SH-SY5Y (cell line): ENCODE results near the gene UCN2.

Experiments
- GATA2 ChIP-seq: IDR thresholded peaks from 2 replicates; pipeline ENCODE4 v1.6.1; 2011; ENCODE audit warnings: mild to moderate bottlenecking, low read depth, low read length
- GATA3 ChIP-seq: IDR thresholded peaks from 2 replicates; pipeline ENCODE4 v1.6.1; 2011; ENCODE audit warnings: low read depth, mild to moderate bottlenecking, low read length, moderate library complexity

Gene UCN2

GRCh38 chr3:48546203-48546829, 17.3 kb downstream of the UCN2 start:
- no peak for TF ChIP-seq GATA3

- TF ChIP-seq GATA3 = no peak
- no peak for TF ChIP-seq GATA2
Measured at GRCh38 chr3:48544141-48544540, 19.4 kb downstream of the UCN2 start.

- TF ChIP-seq GATA2 = no peak
Measured at GRCh38 chr3:48543271-48543866, 20.2 kb downstream of the UCN2 start.

GRCh38 chr3:48538451-48538850, 25.1 kb downstream of the UCN2 start:
- no peak for TF ChIP-seq GATA3
- TF ChIP-seq GATA2 = no peak

GRCh38 chr3:48536785-48537184, 26.8 kb downstream of the UCN2 start:
- no peak for TF ChIP-seq GATA3
- no peak for TF ChIP-seq GATA2

- no peak for TF ChIP-seq GATA2
- TF ChIP-seq GATA3 = no peak
Measured at GRCh38 chr3:48536116-48536515, 27.5 kb downstream of the UCN2 start.

- TF ChIP-seq GATA2 (no peak), GATA3 (no peak)
Measured at GRCh38 chr3:48535578-48535977, 28.0 kb downstream of the UCN2 start.

- TF ChIP-seq GATA2 (no peak), GATA3 (no peak)
Measured at GRCh38 chr3:48532977-48533337, 30.6 kb downstream of the UCN2 start.

- TF ChIP-seq GATA3 = no peak
- no peak for TF ChIP-seq GATA2
Measured at GRCh38 chr3:48532271-48532976, 31.2 kb downstream of the UCN2 start.

GRCh38 chr3:48528754-48529153, 34.8 kb downstream of the UCN2 start:
- TF ChIP-seq GATA2 = no peak

GRCh38 chr3:48528048-48528447, 35.5 kb downstream of the UCN2 start:
- TF ChIP-seq GATA2 = no peak
- no peak for TF ChIP-seq GATA3

- TF ChIP-seq GATA3 (no peak), GATA2 (no peak)
Measured at GRCh38 chr3:48524970-48525369, 38.6 kb downstream of the UCN2 start.

GRCh38 chr3:48521635-48522034, 41.9 kb downstream of the UCN2 start:
- no peak for TF ChIP-seq GATA2

GRCh38 chr3:48519277-48519643, 44.3 kb downstream of the UCN2 start:
- TF ChIP-seq GATA3 (no peak), GATA2 (no peak)

GRCh38 chr3:48518638-48519276, 44.8 kb downstream of the UCN2 start:
- TF ChIP-seq GATA2 (no peak), GATA3 (no peak)

- TF ChIP-seq GATA3 (no peak), GATA2 (no peak)
Measured at GRCh38 chr3:48518069-48518468, 45.5 kb downstream of the UCN2 start.
